ENCODE data around the gene SCP2.
A peak's percentile ranks its signal among the peaks of the same experiment; 100 is the strongest.

The SCP2 gene, protein sequence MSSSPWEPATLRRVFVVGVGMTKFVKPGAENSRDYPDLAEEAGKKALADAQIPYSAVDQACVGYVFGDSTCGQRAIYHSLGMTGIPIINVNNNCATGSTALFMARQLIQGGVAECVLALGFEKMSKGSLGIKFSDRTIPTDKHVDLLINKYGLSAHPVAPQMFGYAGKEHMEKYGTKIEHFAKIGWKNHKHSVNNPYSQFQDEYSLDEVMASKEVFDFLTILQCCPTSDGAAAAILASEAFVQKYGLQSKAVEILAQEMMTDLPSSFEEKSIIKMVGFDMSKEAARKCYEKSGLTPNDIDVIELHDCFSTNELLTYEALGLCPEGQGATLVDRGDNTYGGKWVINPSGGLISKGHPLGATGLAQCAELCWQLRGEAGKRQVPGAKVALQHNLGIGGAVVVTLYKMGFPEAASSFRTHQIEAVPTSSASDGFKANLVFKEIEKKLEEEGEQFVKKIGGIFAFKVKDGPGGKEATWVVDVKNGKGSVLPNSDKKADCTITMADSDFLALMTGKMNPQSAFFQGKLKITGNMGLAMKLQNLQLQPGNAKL

GRCh38 chr1:52927212-52928014 lies at the start of gene SCP2:
TSS of gene SCP2 (plus strand) at chr1:52927276. CDS start at chr1:52927397, 121 bp downstream.
- DNase-seq (ENCODE audit: low read depth in 1 of 2, low spot score in 1 of 2): peak; percentile 54 to 70

DNA sequence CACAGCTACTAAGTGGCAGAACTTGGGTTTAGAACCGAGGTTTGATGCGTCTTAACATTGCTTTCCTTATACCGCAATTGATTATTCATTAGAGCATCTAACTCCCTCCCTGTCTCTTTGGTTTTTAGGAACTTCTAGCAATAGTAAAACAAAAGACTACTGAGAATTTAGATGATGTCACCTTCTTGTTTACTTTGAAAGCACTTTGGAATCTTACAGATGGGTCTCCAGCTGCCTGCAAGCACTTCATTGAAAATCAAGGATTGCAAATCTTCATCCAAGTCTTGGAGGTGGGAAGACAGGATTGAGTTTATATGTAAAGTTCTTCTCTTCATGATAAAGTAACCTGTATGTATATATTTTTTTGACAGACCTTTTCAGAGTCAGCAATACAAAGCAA lies 49.5 kb upstream of the SCP2 start:
- DNase-seq (ENCODE audit: low read depth in 1 of 2, low spot score in 1 of 2): no peak

DNA sequence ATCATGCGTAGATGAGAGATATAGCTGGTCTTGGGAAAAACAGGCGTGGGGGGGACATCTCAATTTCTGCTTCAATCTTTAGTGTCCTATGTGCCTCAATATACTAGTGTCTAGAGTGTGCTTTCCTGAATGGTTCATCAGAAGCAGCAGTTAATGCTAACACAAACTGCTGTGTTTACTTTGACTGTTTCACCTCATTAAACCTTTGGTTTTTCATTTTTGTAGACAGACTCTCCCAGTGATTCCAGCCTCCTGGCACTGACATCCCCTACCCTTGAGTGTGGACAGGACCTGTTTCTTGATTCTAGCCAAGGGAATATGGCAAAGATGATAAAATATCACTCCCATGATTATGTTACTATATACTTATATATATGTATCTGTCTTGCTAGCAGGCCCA lies 46.9 kb upstream of the SCP2 start:
- DNase-seq (ENCODE audit: low read depth in 1 of 2, low spot score in 1 of 2): no peak

DNA sequence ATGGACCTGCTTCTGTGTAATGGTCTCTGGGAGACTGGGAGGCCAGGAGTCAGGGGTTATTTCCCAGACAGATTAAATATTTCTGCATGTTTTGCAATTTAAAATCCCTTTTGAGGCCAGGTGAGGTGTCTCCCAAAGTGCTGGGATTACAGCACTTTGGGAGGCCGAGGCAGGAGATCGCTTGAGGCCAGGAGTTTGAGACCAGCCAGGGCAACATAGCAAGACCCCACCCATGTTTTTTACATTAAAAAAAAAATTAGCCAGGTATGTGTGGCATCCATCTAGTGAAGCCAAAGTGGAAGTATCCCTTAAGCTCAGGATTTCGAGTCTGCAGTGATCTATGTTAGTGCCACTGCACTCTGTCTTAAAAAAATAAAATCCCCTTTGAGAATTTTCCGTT lies 39.6 kb upstream of the SCP2 start:
- no peak for DNase-seq (ENCODE audit: low read depth in 1 of 2, low spot score in 1 of 2)

GRCh38 chr1:52892424-52893215 lies 34.5 kb upstream of the SCP2 start:
- DNase-seq (ENCODE audit: low read depth in 1 of 2, low spot score in 1 of 2): no peak

- DNase-seq (ENCODE audit: low read depth in 1 of 2, low spot score in 1 of 2): no peak
Observed at GRCh38 chr1:52899445-52899894, 27.6 kb upstream of the SCP2 start.

GRCh38 chr1:52900402-52900801 lies 26.7 kb upstream of the SCP2 start:
- no peak for DNase-seq (ENCODE audit: low read depth in 1 of 2, low spot score in 1 of 2)

DNA sequence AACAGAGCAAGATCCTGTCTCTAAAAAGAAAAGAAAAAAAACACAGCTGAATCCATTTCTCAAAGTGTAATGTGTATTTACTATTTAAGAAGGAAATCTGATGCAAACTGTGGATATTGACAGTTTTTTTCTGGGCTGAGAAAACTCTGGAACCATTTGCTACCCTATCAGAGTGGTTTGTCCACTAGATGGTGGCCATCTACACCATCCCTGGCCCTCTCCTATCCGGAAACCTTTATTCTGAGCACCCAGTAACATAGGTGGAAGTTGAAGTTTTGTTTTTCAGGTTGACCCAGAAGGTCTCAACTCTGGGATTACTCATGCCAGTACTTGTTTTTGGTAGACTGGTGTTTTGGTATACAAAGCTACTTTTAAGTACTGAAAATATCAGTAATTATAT lies 25.7 kb upstream of the SCP2 start:
- no peak for DNase-seq (ENCODE audit: low read depth in 1 of 2, low spot score in 1 of 2)

GRCh38 chr1:52904208-52904926 lies 22.7 kb upstream of the SCP2 start:
- no peak for DNase-seq (ENCODE audit: low read depth in 1 of 2, low spot score in 1 of 2)

DNA sequence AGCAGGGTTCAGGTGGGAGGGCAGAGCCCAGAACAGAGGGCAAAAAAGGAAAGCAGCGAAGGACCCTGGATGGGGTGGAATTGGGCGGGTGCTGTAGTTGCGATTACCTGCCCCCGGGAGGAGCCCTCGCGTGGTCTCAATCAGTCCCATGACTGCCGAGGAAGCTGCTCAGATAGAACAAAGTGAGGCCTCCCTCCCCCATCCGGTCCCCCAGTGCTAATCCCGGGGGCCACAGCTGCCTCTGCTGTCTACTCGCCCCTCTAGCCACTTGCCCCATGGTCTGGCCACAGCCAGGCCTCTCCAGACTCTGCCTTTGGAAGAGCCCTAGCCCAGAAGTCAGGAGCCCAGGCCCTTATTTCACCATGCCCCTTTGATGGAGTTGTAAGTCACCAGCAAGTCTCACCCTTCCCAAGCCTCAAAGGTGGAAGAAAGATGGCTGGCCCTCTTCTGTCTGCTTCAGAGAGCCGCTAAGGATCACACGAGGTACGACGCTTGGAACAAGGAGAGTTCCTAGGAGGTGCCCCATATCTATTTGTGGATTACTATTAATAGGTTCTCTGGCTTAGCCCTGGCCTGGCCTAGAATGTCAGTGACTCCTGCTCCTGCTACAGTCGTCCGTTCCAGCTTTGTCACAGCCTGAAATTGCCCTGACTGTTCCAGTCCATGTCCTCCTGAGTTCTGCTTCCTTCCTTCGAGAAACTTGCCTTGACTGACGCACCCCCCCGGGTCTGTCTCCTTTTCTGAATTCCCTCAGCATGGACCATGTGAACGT lies 22.0 kb upstream of the SCP2 start:
- no peak for DNase-seq (ENCODE audit: low read depth in 1 of 2, low spot score in 1 of 2)

- no peak for DNase-seq (ENCODE audit: low read depth in 1 of 2, low spot score in 1 of 2)
Observed at GRCh38 chr1:52906135-52906603, 20.9 kb upstream of the SCP2 start.

DNA sequence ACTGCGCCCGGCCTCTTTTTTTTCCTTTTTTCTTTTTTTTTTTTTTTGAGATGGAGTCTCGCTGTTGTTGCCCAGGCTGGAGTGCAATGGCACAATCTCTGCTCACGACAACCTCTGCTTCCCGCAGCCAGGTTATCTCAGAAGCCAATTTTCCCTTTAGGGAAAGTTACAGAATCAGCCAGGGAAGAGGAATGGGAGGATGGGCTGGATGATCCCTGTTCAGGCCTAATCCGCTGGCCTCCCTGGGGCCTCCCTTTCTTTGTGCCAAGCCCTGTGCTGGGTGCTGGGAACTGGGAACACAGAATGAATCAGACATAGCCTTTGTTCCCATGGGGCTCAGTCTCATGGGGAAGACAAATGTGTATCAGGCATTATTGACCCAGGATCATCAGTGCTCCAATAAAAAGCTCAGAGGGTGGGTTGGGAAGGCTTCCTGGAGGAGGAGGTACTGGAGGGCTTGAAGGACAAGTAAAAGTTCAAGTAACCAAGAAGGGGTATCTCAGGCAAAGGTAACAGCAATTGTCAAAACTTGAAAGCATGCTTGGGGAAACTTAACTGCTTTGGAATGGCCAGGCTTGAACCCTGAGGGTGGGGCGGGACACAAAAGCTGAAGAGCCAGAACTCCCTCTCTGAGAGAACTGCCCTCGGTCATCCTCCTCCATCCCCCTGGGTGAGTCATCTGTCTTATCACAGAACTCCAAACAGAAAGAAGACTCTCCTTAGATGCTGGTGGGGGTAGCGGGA lies 19.8 kb upstream of the SCP2 start:
- DNase-seq (ENCODE audit: low read depth in 1 of 2, low spot score in 1 of 2): no peak

- DNase-seq (ENCODE audit: low read depth in 1 of 2, low spot score in 1 of 2): no peak
Observed at GRCh38 chr1:52907812-52908153, 19.3 kb upstream of the SCP2 start.

GRCh38 chr1:52911541-52911940 lies 15.5 kb upstream of the SCP2 start:
- DNase-seq (ENCODE audit: low read depth in 1 of 2, low spot score in 1 of 2): no peak

- no peak for DNase-seq (ENCODE audit: low read depth in 1 of 2, low spot score in 1 of 2)
Observed at GRCh38 chr1:52913014-52913413, 14.1 kb upstream of the SCP2 start.

GRCh38 chr1:52913537-52913936 lies 13.5 kb upstream of the SCP2 start:
- DNase-seq (ENCODE audit: low read depth in 1 of 2, low spot score in 1 of 2): no peak

- no peak for DNase-seq (ENCODE audit: low read depth in 1 of 2, low spot score in 1 of 2)
Observed at GRCh38 chr1:52914463-52914862, 12.6 kb upstream of the SCP2 start.

DNA sequence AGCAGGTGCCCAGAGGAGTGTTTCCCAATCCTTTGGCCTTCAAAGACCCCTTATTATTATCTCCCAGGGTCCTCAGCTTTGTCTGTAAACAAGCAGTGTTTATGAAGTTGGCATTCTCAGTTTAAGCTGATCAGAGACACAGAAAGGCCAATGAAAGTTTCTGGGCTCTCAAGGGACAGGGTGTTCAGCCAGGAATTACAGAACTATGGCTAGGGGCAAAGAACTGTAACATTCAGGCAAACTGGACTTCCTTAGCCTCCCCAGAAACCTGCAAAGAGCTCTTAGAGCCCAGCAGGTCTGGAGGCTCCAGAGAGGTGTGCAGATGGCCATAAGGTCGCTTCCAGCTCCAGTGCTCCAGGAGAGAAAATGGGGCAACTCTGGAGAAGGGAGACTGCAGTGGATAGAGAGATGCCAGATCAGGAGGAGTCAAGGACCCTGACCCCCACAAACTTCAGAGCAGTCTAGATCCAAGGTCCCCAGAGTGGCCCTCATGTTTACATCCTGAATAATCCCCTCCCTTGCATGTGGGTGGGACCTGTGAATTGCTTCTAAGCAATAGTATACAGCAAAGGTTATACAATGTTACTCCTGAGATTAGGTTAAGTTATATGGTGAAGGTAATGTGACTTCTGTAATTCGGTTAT lies 11.7 kb upstream of the SCP2 start:
- DNase-seq (ENCODE audit: low read depth in 1 of 2, low spot score in 1 of 2): no peak

DNA sequence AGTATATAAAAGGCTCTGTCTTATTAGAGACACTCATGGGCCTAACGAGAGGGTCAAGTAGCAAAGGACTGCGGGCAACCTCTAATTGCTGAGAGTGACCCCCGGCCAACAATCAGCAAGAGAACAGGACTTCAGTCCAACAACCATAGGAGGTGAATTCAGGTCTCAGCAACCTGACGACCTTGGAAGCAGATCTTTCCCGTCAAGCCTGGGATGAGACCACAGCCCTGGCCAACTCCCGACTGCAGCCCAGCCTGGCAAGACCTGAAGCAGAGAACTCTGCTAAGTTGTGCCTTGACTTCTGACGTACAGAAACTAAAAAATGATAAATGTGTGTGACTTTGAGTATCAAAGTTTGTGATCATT lies 11.2 kb upstream of the SCP2 start:
- DNase-seq (ENCODE audit: low read depth in 1 of 2, low spot score in 1 of 2): no peak
